ENCODE data around the gene HTR2B. TPM values are rescaled to one million over a fixed set of nuclear protein-coding genes. Genes with fewer than 3 reads are reported as not detected.

The HTR2B gene
- total RNA-seq, 1 experiment from 2014 or later: not detected

GRCh38 chr2:231110551-231110950, 14.3 kb downstream of the HTR2B start:
- RAD21 ChIA-PET (ENCODE audit: low non-redundant PET in 1 of 2, low total read pairs in 2 of 2, uncharacterized antibody in 2 of 2, unreplicated experiment in 2 of 2): no interaction called here
- peaks cover 32% of the 10 kb centered on the region for H3K79me2 ChIP-seq (ENCODE audit: insufficient read depth, low read length)
- no peak overlapping the region for H3K4me3 ChIP-seq (replicated peaks in 1 of 2; ENCODE audit: low read depth in 1 of 2, low read length in 2 of 2)
- DNase-seq (ENCODE audit: low read depth, low spot score): no peak
- no peaks in the 10 kb centered on the region for H3K9me3 ChIP-seq (ENCODE audit: control insufficient read depth in 1 of 2, insufficient read depth in 1 of 2, low read depth in 1 of 2, low read length in 2 of 2)
- no TSS peak for BruUV-seq (replicated peaks)
- H3K9ac ChIP-seq (ENCODE audit: low read length): no peak overlapping the region
- TF ChIP-seq ZFX (IDR thresholded peaks at IDR 0.05) (no peak), SIN3A (IDR thresholded peaks at IDR 0.05; ENCODE audit: low read depth) (no peak), CTCF (IDR thresholded peaks at IDR 0.05 in 2 of 3, conservative IDR thresholded peaks at IDR 0.05 in 1 of 3; ENCODE audit: borderline replicate concordance in 1 of 3, insufficient read depth in 1 of 3, low read depth in 2 of 3, low read length in 2 of 3) (0 out of 6 replicates have a peak, but pooled peaks of 1 of the 3 experiments have one; percentile 3), EZH2 (IDR thresholded peaks at IDR 0.05) (no peak)
- H3K9me2 ChIP-seq (ENCODE audit: insufficient read depth): no peaks in the 10 kb centered on the region
- POLR2A ChIA-PET: no interaction called here
- H3K4me2 ChIP-seq (ENCODE audit: low read length): no peak overlapping the region
- no peak for ATAC-seq
- H4K20me1 ChIP-seq (ENCODE audit: insufficient read depth): 0 out of 2 replicates have a peak, but pooled peaks cover 7% of the 10 kb centered on the region
- no peaks in the 10 kb centered on the region for H3K27me3 ChIP-seq (ENCODE audit: insufficient read depth, low read length)
- no peaks in the 10 kb centered on the region for H3K4me1 ChIP-seq (ENCODE audit: control insufficient read depth in 1 of 2, insufficient read depth in 2 of 2, low read length in 2 of 2)
- peaks cover 10 to 14% of the 10 kb centered on the region in 2 experiments; a peak in 2 of 4 replicates for H3K36me3 ChIP-seq (ENCODE audit: control insufficient read depth in 1 of 2, insufficient read depth in 2 of 2, low read length in 2 of 2)
- intact Hi-C loops (cut with micrococcal nuclease): no loop called here
- no peak overlapping the region for H3K27ac ChIP-seq (ENCODE audit: low read depth, low read length)
- H2AFZ ChIP-seq (ENCODE audit: low read depth, low read length, poor library complexity, severe bottlenecking): no peak overlapping the region
- CTCF ChIA-PET: no interaction called here

GRCh38 chr2:231104115-231104713, 20.6 kb downstream of the HTR2B start:
- Histone ChIP-seq H3K79me2 (ENCODE audit: insufficient read depth, low read length) (peaks cover 50% of the 10 kb centered on the region), H4K20me1 (ENCODE audit: insufficient read depth) (0 out of 2 replicates have a peak, but pooled peaks cover 7% of the 10 kb centered on the region), H3K4me2 (ENCODE audit: low read length) (no peak overlapping the region), H3K27ac (ENCODE audit: low read depth, low read length) (no peak overlapping the region), H3K27me3 (ENCODE audit: insufficient read depth, low read length) (no peaks in the 10 kb centered on the region), H3K36me3 (ENCODE audit: control insufficient read depth in 1 of 2, insufficient read depth in 2 of 2, low read length in 2 of 2) (peaks cover 2 to 9% of the 10 kb centered on the region in 2 experiments; a peak in 2 of 4 replicates), H3K4me1 (ENCODE audit: control insufficient read depth in 1 of 2, insufficient read depth in 2 of 2, low read length in 2 of 2) (peaks cover 7 to 17% of the 10 kb centered on the region in 2 experiments), H3K9me3 (ENCODE audit: control insufficient read depth in 1 of 2, insufficient read depth in 1 of 2, low read depth in 1 of 2, low read length in 2 of 2) (no peaks in the 10 kb centered on the region), H2AFZ (ENCODE audit: low read depth, low read length, poor library complexity, severe bottlenecking) (no peak overlapping the region), H3K4me3 (replicated peaks in 1 of 2; ENCODE audit: low read depth in 1 of 2, low read length in 2 of 2) (no peak overlapping the region), H3K9me2 (ENCODE audit: insufficient read depth) (no peaks in the 10 kb centered on the region), H3K9ac (ENCODE audit: low read length) (no peak overlapping the region)
- intact Hi-C loops (cut with micrococcal nuclease): loop anchor here (1.0 to 5.0 kb wide), 4 partner anchors 88 to 345 kb away; no protein-coding TSS in a partner anchor
- DNase-seq (ENCODE audit: low read depth, low spot score) (peak; percentile 27), ATAC-seq (peak; percentile 80)
- BruUV-seq (replicated peaks): no TSS peak
- ChIA-PET RAD21 (ENCODE audit: low non-redundant PET in 1 of 2, low total read pairs in 2 of 2, uncharacterized antibody in 2 of 2, unreplicated experiment in 2 of 2) (interaction anchor here (0.6 to 1.0 kb wide), 2 partner anchors 88 to 296 kb away, joined by 3 to 4 read pairs; no protein-coding TSS in a partner anchor), CTCF (interaction anchor here (1.0 to 2.5 kb wide), 14 partner anchors 8 to 348 kb away, joined by 3 to 37 read pairs (median 6); no protein-coding TSS in a partner anchor), POLR2A (no interaction called here)
- TF ChIP-seq CTCF (IDR thresholded peaks at IDR 0.05 in 2 of 3, conservative IDR thresholded peaks at IDR 0.05 in 1 of 3; ENCODE audit: borderline replicate concordance in 1 of 3, insufficient read depth in 1 of 3, low read depth in 2 of 3, low read length in 2 of 3): peak; percentile 64 to 79 (median 71)
- no peak for TF ChIP-seq ZFX (IDR thresholded peaks at IDR 0.05)
- TF ChIP-seq RAD21 (IDR thresholded peaks at IDR 0.05; ENCODE audit: low read depth): peak; percentile 76
